Activated effector memory CD4-positive, alpha-beta T cell treated with Interleukin-2 at 50 U/mL for 16 hours (primary cell): ENCODE measurements around the gene FASTKD2.

Source experiments
- DNase-seq: peaks from one replicate; pipeline ENCODE4 v3.0.0-alpha.2; 2020

The FASTKD2 gene

DNA sequence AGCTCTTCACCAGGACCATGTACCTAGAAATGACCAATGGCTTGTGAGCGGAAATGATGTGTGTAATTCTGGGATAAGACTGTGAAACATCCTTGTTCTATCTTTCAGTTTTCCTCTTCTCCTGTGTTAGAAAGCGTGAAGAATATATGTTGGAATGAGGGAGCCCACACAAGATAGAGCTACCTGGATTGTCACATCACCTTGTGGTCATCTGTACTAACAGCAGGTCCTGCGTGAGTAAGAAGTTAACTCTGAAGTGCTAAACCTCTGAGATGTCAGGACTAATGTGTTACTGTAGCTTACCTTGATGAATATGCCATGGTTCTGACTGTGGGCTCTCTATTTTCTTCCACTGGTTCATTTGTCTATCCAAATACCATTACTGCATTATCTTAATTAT lies 75.6 kb downstream of the FASTKD2 start:
- DNase-seq, result no peak
